ENCODE measurements around the gene ZNF37A. TPM values are rescaled to one million over a fixed set of nuclear protein-coding genes. Genes with fewer than 3 reads are reported as not detected.

ZNF37A gene
- total RNA-seq, 1 experiment from 2014 or later: 6.6 TPM

GRCh38 chr10:38103756-38104155 is 9.6 kb downstream of the ZNF37A start:
- no peak overlapping the region for H3K4me3 ChIP-seq (ENCODE audit: low read depth in 2 of 2, low read length in 2 of 2)
- no peak overlapping the region for H3K27ac ChIP-seq (ENCODE audit: low read length)
- ATAC-seq (no peak), DNase-seq (ENCODE audit: low read depth, low spot score) (no peak)
- TF ChIP-seq POLR2AphosphoS5 (IDR thresholded peaks at IDR 0.05; ENCODE audit: low read depth, low read length): no peak
- TF ChIP-seq SIN3A (IDR thresholded peaks at IDR 0.05; ENCODE audit: borderline replicate concordance, insufficient read depth, low read depth, low read length): no peak
- no peak for TF ChIP-seq TCF7L2 (IDR thresholded peaks at IDR 0.05; ENCODE audit: low read depth, low read length)
- TF ChIP-seq, protein P1, sequence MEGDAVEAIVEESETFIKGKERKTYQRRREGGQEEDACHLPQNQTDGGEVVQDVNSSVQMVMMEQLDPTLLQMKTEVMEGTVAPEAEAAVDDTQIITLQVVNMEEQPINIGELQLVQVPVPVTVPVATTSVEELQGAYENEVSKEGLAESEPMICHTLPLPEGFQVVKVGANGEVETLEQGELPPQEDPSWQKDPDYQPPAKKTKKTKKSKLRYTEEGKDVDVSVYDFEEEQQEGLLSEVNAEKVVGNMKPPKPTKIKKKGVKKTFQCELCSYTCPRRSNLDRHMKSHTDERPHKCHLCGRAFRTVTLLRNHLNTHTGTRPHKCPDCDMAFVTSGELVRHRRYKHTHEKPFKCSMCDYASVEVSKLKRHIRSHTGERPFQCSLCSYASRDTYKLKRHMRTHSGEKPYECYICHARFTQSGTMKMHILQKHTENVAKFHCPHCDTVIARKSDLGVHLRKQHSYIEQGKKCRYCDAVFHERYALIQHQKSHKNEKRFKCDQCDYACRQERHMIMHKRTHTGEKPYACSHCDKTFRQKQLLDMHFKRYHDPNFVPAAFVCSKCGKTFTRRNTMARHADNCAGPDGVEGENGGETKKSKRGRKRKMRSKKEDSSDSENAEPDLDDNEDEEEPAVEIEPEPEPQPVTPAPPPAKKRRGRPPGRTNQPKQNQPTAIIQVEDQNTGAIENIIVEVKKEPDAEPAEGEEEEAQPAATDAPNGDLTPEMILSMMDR (IDR thresholded peaks at IDR 0.05): no peak
- TF ChIP-seq, protein P2, sequence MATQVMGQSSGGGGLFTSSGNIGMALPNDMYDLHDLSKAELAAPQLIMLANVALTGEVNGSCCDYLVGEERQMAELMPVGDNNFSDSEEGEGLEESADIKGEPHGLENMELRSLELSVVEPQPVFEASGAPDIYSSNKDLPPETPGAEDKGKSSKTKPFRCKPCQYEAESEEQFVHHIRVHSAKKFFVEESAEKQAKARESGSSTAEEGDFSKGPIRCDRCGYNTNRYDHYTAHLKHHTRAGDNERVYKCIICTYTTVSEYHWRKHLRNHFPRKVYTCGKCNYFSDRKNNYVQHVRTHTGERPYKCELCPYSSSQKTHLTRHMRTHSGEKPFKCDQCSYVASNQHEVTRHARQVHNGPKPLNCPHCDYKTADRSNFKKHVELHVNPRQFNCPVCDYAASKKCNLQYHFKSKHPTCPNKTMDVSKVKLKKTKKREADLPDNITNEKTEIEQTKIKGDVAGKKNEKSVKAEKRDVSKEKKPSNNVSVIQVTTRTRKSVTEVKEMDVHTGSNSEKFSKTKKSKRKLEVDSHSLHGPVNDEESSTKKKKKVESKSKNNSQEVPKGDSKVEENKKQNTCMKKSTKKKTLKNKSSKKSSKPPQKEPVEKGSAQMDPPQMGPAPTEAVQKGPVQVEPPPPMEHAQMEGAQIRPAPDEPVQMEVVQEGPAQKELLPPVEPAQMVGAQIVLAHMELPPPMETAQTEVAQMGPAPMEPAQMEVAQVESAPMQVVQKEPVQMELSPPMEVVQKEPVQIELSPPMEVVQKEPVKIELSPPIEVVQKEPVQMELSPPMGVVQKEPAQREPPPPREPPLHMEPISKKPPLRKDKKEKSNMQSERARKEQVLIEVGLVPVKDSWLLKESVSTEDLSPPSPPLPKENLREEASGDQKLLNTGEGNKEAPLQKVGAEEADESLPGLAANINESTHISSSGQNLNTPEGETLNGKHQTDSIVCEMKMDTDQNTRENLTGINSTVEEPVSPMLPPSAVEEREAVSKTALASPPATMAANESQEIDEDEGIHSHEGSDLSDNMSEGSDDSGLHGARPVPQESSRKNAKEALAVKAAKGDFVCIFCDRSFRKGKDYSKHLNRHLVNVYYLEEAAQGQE (IDR thresholded peaks at IDR 0.05; ENCODE audit: insufficient read depth in 1 of 2, low read depth in 2 of 2, low read length in 1 of 2): no peak
- ChIA-PET POLR2A (no interaction called here), CTCF (no interaction called here)
- no TSS peak for BruUV-seq (replicated peaks)
- H3K36me3 ChIP-seq (ENCODE audit: control insufficient read depth, insufficient read depth, low read length): no peaks in the 10 kb centered on the region
- no peaks in the 10 kb centered on the region for H3K27me3 ChIP-seq (ENCODE audit: control insufficient read depth, insufficient read depth, low read length)
- intact Hi-C loops (cut with micrococcal nuclease; ENCODE audit: unreplicated experiment) (no loop called here), in situ Hi-C loops (cut with HindIII; ENCODE audit: low pct_unique_long_range_greater_than_20kb, low sequenced_read_pairs) (no loop called here)
- H3K4me1 ChIP-seq (ENCODE audit: control insufficient read depth, insufficient read depth, low read length): no peaks in the 10 kb centered on the region
- peaks cover 20% of the 10 kb centered on the region; the same call in 1 of the 2 replicates for H3K9me3 ChIP-seq (ENCODE audit: control insufficient read depth, insufficient read depth, low read depth, low read length)

- POLR2A ChIA-PET: interaction anchor here (0.6 kb wide), 1 partner anchor 102 kb away, joined by 10 read pairs; the partner anchor contains the start of gene ZNF33A
- intact Hi-C loops (cut with micrococcal nuclease; ENCODE audit: unreplicated experiment) (no loop called here), in situ Hi-C loops (cut with HindIII; ENCODE audit: low pct_unique_long_range_greater_than_20kb, low sequenced_read_pairs) (no loop called here)
- Histone ChIP-seq H3K27me3 (ENCODE audit: control insufficient read depth, insufficient read depth, low read length) (no peaks in the 10 kb centered on the region), H3K27ac (ENCODE audit: low read length) (no peak overlapping the region), H3K4me3 (ENCODE audit: low read depth in 2 of 2, low read length in 2 of 2) (no peak overlapping the region), H3K4me1 (ENCODE audit: control insufficient read depth, insufficient read depth, low read length) (no peaks in the 10 kb centered on the region), H3K36me3 (ENCODE audit: control insufficient read depth, insufficient read depth, low read length) (no peaks in the 10 kb centered on the region), H3K9me3 (ENCODE audit: control insufficient read depth, insufficient read depth, low read depth, low read length) (peaks cover 16% of the 10 kb centered on the region; the same call in 1 of the 2 replicates)
- DNase-seq (ENCODE audit: low read depth, low spot score) (no peak), ATAC-seq (no peak)
- TF ChIP-seq, protein P2 (IDR thresholded peaks at IDR 0.05; ENCODE audit: insufficient read depth in 1 of 2, low read depth in 2 of 2, low read length in 1 of 2): no peak
- TF ChIP-seq POLR2AphosphoS5 (IDR thresholded peaks at IDR 0.05; ENCODE audit: low read depth, low read length) (no peak), TCF7L2 (IDR thresholded peaks at IDR 0.05; ENCODE audit: low read depth, low read length) (no peak), SIN3A (IDR thresholded peaks at IDR 0.05; ENCODE audit: borderline replicate concordance, insufficient read depth, low read depth, low read length) (no peak)
- TF ChIP-seq, protein P1 (IDR thresholded peaks at IDR 0.05): no peak
- no TSS peak for BruUV-seq (replicated peaks)
- CTCF ChIA-PET: interaction anchor here (0.6 kb wide), 1 partner anchor 135 kb away, joined by 14 read pairs; no protein-coding TSS in a partner anchor
Measured at GRCh38 chr10:38112159-38112558, 18.0 kb downstream of the ZNF37A start.
